Mesodermal cell (in vitro differentiated cells): Measurements from ENCODE around the gene PHLPP2.
"Not testable (repeated sequence)": the region's sequence is repeated elsewhere in the genome, so short reads cannot be mapped to it uniquely, and the experiment has no call there.

ENCODE experiments used
- H3K27ac ChIP-seq: 2 replicates; pipeline ENCODE4 v1.7.0; 2013; ENCODE audit warnings: mild to moderate bottlenecking, low read depth, low read length, moderate library complexity; ENCODE audit not compliant: severe bottlenecking
- H3K36me3 ChIP-seq: 2 replicates; pipeline ENCODE4 v1.7.1; 2013; ENCODE audit warnings: mild to moderate bottlenecking, low read length, moderate library complexity; ENCODE audit not compliant: control insufficient read depth, insufficient read depth
- H3K4me1 ChIP-seq: one replicate; pipeline ENCODE4 v1.7.1; 2013; ENCODE audit warnings: mild to moderate bottlenecking, low read length; ENCODE audit not compliant: insufficient read depth, control insufficient read depth, poor library complexity, severe bottlenecking
- H3K4me3 ChIP-seq: 2 replicates; pipeline ENCODE4 v1.7.0; 2013; ENCODE audit warnings: low read length, control low read depth, mild to moderate bottlenecking; ENCODE audit not compliant: insufficient read depth, poor library complexity, severe bottlenecking; ENCODE audit errors: extremely low read depth
- H3K9me3 ChIP-seq: 2 replicates; pipeline ENCODE4 v1.7.1; 2013; ENCODE audit warnings: mild to moderate bottlenecking, low read length, moderate library complexity; ENCODE audit not compliant: control insufficient read depth
- WGBS, 2 experiments: methylation state at CpG; one replicate each; pipeline ENCODE4 v1.1.5; 2013; ENCODE audit warnings: missing lambda C conversion rate in 2 of 2; ENCODE audit not compliant: insufficient coverage in 2 of 2; 5-methylcytosine and 5-hydroxymethylcytosine counted together

The PHLPP2 gene

GRCh38 chr16:71625113-71625850 lies 99.2 kb downstream of the PHLPP2 start:
- Histone ChIP-seq H3K27ac (no peak overlapping the region), H3K4me1 (peaks cover 4% of the 10 kb centered on the region), H3K36me3 (no peaks in the 10 kb centered on the region), H3K4me3 (no peak overlapping the region), H3K9me3 (no peaks in the 10 kb centered on the region)
- 89% methylated on average over 3 to 6 of the region's 7 CpGs for WGBS, 2 experiments

- no peaks in the 10 kb centered on the region for H3K9me3 ChIP-seq
- H3K4me3 ChIP-seq: no peak overlapping the region
- WGBS, 2 experiments: 73 to 93% methylated on average over 2 to 3 of the region's 3 CpGs
- no peaks in the 10 kb centered on the region for H3K36me3 ChIP-seq
- H3K4me1 ChIP-seq: peaks cover 4% of the 10 kb centered on the region
- no peak overlapping the region for H3K27ac ChIP-seq
Measured at GRCh38 chr16:71623597-71623996, 100.9 kb downstream of the PHLPP2 start.

GRCh38 chr16:71622088-71622487 lies 102.4 kb downstream of the PHLPP2 start:
- Histone ChIP-seq H3K4me1 (peaks cover 4% of the 10 kb centered on the region), H3K36me3 (no peaks in the 10 kb centered on the region), H3K9me3 (no peaks in the 10 kb centered on the region), H3K4me3 (no peak overlapping the region), H3K27ac (no peak overlapping the region)

- H3K4me3 ChIP-seq: no peak overlapping the region
- no peaks in the 10 kb centered on the region for H3K9me3 ChIP-seq
- WGBS, 2 experiments: 63% methylated on average over 3 of the region's 4 CpGs; no CpG with 5 or more reads in 1 of the 2 experiments
- no peaks in the 10 kb centered on the region for H3K36me3 ChIP-seq
- H3K4me1 ChIP-seq: no peaks in the 10 kb centered on the region
- no peak overlapping the region for H3K27ac ChIP-seq
Measured at GRCh38 chr16:71618429-71618828, 106.1 kb downstream of the PHLPP2 start.

- 88 to 90% methylated on average over 6 to 8 of the region's 8 CpGs for WGBS, 2 experiments
- not testable (repeated sequence) for H3K4me3 ChIP-seq, H3K4me1 ChIP-seq, H3K27ac ChIP-seq, H3K9me3 ChIP-seq, H3K36me3 ChIP-seq
Measured at GRCh38 chr16:71614956-71615355, 109.5 kb downstream of the PHLPP2 start.

- Histone ChIP-seq H3K27ac (no peak overlapping the region), H3K9me3 (no peaks in the 10 kb centered on the region), H3K4me3 (no peak overlapping the region), H3K4me1 (no peaks in the 10 kb centered on the region), H3K36me3 (no peaks in the 10 kb centered on the region)
- 13 to 19% methylated on average over 11 to 12 of the region's 19 CpGs for WGBS, 2 experiments
Measured at GRCh38 chr16:71610936-71611871, 113.3 kb downstream of the PHLPP2 start.

GRCh38 chr16:71610447-71610846 lies 114.1 kb downstream of the PHLPP2 start:
- H3K4me3 ChIP-seq: no peak overlapping the region
- WGBS, 2 experiments: 85 to 92% methylated on average over 2 of the region's 4 CpGs

GRCh38 chr16:71609066-71609465 lies 115.4 kb downstream of the PHLPP2 start:
- Histone ChIP-seq H3K9me3 (no peaks in the 10 kb centered on the region), H3K4me3 (no peak overlapping the region), H3K27ac (no peak overlapping the region), H3K36me3 (no peaks in the 10 kb centered on the region), H3K4me1 (no peaks in the 10 kb centered on the region)
- 33% methylated on average over 1 of the region's 2 CpGs; no CpG with 5 or more reads in 1 of the 2 experiments for WGBS, 2 experiments

More at GRCh38 chr16:71610447-71610846, 114.1 kb downstream of the PHLPP2 start:
- Histone ChIP-seq H3K4me1 (no peaks in the 10 kb centered on the region), H3K36me3 (no peaks in the 10 kb centered on the region), H3K9me3 (no peaks in the 10 kb centered on the region), H3K27ac (no peak overlapping the region)

- Histone ChIP-seq H3K27ac (no peak overlapping the region), H3K4me1 (no peaks in the 10 kb centered on the region), H3K4me3 (no peak overlapping the region), H3K36me3 (no peaks in the 10 kb centered on the region), H3K9me3 (no peaks in the 10 kb centered on the region)
- WGBS, 2 experiments: 81 to 88% methylated on average over 5 to 8 of the region's 8 CpGs
Measured at GRCh38 chr16:71600822-71601221, 123.7 kb downstream of the PHLPP2 start.

- H3K27ac ChIP-seq, H3K36me3 ChIP-seq, H3K9me3 ChIP-seq, H3K4me3 ChIP-seq, H3K4me1 ChIP-seq: not testable (repeated sequence)
- WGBS, 2 experiments: 100% methylated on average over 1 of the region's 2 CpGs
Measured at GRCh38 chr16:71598426-71598825, 126.1 kb downstream of the PHLPP2 start.
